Measurements from ENCODE around the gene MPDZ. TPM values are rescaled to one million over a fixed set of nuclear protein-coding genes. Genes with fewer than 3 reads are reported as not detected.

The MPDZ gene
- total RNA-seq, 1 experiment from 2014 or later, result 16.6 TPM

DNA sequence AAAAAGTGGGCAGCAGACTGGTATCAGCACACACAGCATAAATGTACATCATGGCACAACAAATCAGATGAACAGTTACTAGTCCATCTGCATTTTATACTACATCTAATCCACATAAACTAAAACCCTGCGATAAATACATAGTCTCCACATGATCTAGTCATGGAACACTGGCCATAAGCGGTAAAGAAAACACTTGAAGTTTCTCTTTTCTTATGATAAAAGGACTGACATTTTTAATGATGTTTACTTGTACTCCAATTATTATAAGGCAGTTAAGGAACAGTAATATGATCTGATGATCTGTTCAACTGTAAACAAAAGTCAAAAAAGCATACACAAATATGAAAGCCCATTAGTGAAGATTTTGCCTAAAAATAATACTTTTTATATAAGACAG, 112.5 kb downstream of the MPDZ start:
- in situ Hi-C loops (cut with HindIII; ENCODE audit: low pct_unique_long_range_greater_than_20kb, low sequenced_read_pairs), result no loop called here
- Histone ChIP-seq H3K36me3 (ENCODE audit: control insufficient read depth, insufficient read depth, low read length) (no peaks in the 10 kb centered on the region), H3K27me3 (ENCODE audit: control insufficient read depth, insufficient read depth, low read length) (no peaks in the 10 kb centered on the region), H3K9me3 (ENCODE audit: control insufficient read depth, insufficient read depth, low read depth, low read length) (no peaks in the 10 kb centered on the region), H3K27ac (ENCODE audit: low read length) (no peak overlapping the region), H3K4me1 (ENCODE audit: control insufficient read depth, insufficient read depth, low read length) (no peaks in the 10 kb centered on the region), H3K4me3 (ENCODE audit: low read depth in 2 of 2, low read length in 2 of 2) (no peak overlapping the region)
- no TSS peak for BruUV-seq (replicated peaks)
- ATAC-seq, result no peak
- intact Hi-C loops (cut with micrococcal nuclease; ENCODE audit: unreplicated experiment), result no loop called here
- CTCF ChIA-PET, result no interaction called here
- POLR2A ChIA-PET, result no interaction called here
- TF ChIP-seq TCF7L2 (IDR thresholded peaks at IDR 0.05; ENCODE audit: low read depth, low read length), result no peak
- DNase-seq (ENCODE audit: low read depth, low spot score), result no peak

DNA sequence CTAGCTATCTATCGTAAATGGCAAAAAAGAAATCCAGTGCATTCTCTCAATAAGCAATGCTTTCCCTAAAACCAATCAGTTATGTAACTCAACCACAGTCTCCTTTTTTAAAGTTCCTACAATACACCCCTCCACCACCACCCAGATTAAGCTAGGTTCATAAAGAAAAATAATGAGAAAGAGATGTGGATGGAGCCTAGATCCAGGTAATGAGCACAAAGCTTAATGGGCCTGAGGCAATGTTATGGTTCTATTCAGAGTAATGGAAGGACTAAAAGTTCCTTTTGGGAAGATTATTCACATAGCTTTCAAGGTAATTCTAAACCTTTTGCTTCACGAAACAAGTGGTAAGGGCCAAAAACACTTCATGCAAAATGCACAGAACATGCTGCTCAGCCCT, 113.5 kb downstream of the MPDZ start:
- no TSS peak for BruUV-seq (replicated peaks)
- ChIA-PET POLR2A (no interaction called here), CTCF (interaction anchor here (0.5 kb wide), 1 partner anchor 824 kb away, joined by 3 read pairs; no protein-coding TSS in a partner anchor)
- DNase-seq (ENCODE audit: low read depth, low spot score) (no peak), ATAC-seq (no peak)
- no peak for TF ChIP-seq SIN3A (IDR thresholded peaks at IDR 0.05; ENCODE audit: borderline replicate concordance, insufficient read depth, low read depth, low read length)
- TF ChIP-seq, protein P1, sequence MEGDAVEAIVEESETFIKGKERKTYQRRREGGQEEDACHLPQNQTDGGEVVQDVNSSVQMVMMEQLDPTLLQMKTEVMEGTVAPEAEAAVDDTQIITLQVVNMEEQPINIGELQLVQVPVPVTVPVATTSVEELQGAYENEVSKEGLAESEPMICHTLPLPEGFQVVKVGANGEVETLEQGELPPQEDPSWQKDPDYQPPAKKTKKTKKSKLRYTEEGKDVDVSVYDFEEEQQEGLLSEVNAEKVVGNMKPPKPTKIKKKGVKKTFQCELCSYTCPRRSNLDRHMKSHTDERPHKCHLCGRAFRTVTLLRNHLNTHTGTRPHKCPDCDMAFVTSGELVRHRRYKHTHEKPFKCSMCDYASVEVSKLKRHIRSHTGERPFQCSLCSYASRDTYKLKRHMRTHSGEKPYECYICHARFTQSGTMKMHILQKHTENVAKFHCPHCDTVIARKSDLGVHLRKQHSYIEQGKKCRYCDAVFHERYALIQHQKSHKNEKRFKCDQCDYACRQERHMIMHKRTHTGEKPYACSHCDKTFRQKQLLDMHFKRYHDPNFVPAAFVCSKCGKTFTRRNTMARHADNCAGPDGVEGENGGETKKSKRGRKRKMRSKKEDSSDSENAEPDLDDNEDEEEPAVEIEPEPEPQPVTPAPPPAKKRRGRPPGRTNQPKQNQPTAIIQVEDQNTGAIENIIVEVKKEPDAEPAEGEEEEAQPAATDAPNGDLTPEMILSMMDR (IDR thresholded peaks at IDR 0.05), result no peak
- no peak overlapping the region for H3K27ac ChIP-seq (ENCODE audit: low read length)
- no peaks in the 10 kb centered on the region for H3K36me3 ChIP-seq (ENCODE audit: control insufficient read depth, insufficient read depth, low read length)
- no peaks in the 10 kb centered on the region for H3K27me3 ChIP-seq (ENCODE audit: control insufficient read depth, insufficient read depth, low read length)
- H3K4me3 ChIP-seq (ENCODE audit: low read depth in 2 of 2, low read length in 2 of 2), result no peak overlapping the region
- H3K4me1 ChIP-seq (ENCODE audit: control insufficient read depth, insufficient read depth, low read length), result no peaks in the 10 kb centered on the region
- intact Hi-C loops (cut with micrococcal nuclease; ENCODE audit: unreplicated experiment), result no loop called here
- no peaks in the 10 kb centered on the region for H3K9me3 ChIP-seq (ENCODE audit: control insufficient read depth, insufficient read depth, low read depth, low read length)
- in situ Hi-C loops (cut with HindIII; ENCODE audit: low pct_unique_long_range_greater_than_20kb, low sequenced_read_pairs), result no loop called here

DNA sequence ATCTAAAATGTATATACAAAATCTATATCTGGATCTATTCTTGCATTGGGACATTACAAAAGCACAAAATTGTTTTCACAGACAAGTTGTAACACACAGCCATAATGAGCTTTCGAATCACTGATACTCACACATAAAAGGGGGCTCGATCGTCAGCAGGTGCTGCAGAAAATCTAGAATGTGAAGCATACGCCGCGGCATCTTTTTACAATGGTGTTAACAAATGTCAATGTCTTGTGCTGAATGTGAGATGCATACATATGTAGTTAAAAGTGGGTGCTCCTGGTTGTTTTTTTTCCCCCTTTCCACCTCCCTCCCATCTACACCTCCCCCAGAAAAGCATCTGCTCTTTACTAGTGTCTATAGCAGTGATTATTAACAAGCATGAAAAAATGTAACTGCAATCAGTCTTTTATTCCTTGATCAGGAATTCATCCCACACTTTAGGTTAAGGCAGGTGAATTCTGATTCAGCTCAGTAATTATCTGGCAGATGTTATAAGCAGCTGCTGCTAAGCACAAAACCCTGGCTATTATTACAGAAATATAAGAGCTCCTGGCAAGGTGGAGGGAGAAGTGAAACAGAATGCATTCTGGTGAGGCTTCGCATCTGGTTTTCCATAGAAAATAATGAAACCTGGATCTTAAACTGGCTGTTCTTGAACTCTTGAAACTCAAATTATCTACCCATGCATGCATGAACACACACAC, 114.1 kb downstream of the MPDZ start:
- no peak for ATAC-seq

More for the DNA sequence above, 114.1 kb downstream of the MPDZ start:
- no peaks in the 10 kb centered on the region for H3K27me3 ChIP-seq (ENCODE audit: control insufficient read depth, insufficient read depth, low read length)
- H3K36me3 ChIP-seq (ENCODE audit: control insufficient read depth, insufficient read depth, low read length), result no peaks in the 10 kb centered on the region
- ChIA-PET POLR2A (no interaction called here), CTCF (no interaction called here)
- BruUV-seq (replicated peaks), result TSS peak; percentile 65
- in situ Hi-C loops (cut with HindIII; ENCODE audit: low pct_unique_long_range_greater_than_20kb, low sequenced_read_pairs), result no loop called here
- H3K27ac ChIP-seq (ENCODE audit: low read length), result no peak overlapping the region
- DNase-seq (ENCODE audit: low read depth, low spot score), result no peak
- intact Hi-C loops (cut with micrococcal nuclease; ENCODE audit: unreplicated experiment), result no loop called here
- H3K4me1 ChIP-seq (ENCODE audit: control insufficient read depth, insufficient read depth, low read length), result no peaks in the 10 kb centered on the region
- no peak overlapping the region for H3K4me3 ChIP-seq (ENCODE audit: low read depth in 2 of 2, low read length in 2 of 2)
- TF ChIP-seq SIN3A (IDR thresholded peaks at IDR 0.05; ENCODE audit: borderline replicate concordance, insufficient read depth, low read depth, low read length), result no peak
- TF ChIP-seq, protein P2, sequence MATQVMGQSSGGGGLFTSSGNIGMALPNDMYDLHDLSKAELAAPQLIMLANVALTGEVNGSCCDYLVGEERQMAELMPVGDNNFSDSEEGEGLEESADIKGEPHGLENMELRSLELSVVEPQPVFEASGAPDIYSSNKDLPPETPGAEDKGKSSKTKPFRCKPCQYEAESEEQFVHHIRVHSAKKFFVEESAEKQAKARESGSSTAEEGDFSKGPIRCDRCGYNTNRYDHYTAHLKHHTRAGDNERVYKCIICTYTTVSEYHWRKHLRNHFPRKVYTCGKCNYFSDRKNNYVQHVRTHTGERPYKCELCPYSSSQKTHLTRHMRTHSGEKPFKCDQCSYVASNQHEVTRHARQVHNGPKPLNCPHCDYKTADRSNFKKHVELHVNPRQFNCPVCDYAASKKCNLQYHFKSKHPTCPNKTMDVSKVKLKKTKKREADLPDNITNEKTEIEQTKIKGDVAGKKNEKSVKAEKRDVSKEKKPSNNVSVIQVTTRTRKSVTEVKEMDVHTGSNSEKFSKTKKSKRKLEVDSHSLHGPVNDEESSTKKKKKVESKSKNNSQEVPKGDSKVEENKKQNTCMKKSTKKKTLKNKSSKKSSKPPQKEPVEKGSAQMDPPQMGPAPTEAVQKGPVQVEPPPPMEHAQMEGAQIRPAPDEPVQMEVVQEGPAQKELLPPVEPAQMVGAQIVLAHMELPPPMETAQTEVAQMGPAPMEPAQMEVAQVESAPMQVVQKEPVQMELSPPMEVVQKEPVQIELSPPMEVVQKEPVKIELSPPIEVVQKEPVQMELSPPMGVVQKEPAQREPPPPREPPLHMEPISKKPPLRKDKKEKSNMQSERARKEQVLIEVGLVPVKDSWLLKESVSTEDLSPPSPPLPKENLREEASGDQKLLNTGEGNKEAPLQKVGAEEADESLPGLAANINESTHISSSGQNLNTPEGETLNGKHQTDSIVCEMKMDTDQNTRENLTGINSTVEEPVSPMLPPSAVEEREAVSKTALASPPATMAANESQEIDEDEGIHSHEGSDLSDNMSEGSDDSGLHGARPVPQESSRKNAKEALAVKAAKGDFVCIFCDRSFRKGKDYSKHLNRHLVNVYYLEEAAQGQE (IDR thresholded peaks at IDR 0.05; ENCODE audit: insufficient read depth in 1 of 2, low read depth in 2 of 2, low read length in 1 of 2), result no peak
- no peak for TF ChIP-seq TCF7L2 (IDR thresholded peaks at IDR 0.05; ENCODE audit: low read depth, low read length)
- TF ChIP-seq, protein P1 (IDR thresholded peaks at IDR 0.05), result no peak
- TF ChIP-seq POLR2AphosphoS5 (IDR thresholded peaks at IDR 0.05; ENCODE audit: low read depth, low read length), result no peak
- no peaks in the 10 kb centered on the region for H3K9me3 ChIP-seq (ENCODE audit: control insufficient read depth, insufficient read depth, low read depth, low read length)
